Measurements from ENCODE around the gene PBLD.

PBLD gene

DNA sequence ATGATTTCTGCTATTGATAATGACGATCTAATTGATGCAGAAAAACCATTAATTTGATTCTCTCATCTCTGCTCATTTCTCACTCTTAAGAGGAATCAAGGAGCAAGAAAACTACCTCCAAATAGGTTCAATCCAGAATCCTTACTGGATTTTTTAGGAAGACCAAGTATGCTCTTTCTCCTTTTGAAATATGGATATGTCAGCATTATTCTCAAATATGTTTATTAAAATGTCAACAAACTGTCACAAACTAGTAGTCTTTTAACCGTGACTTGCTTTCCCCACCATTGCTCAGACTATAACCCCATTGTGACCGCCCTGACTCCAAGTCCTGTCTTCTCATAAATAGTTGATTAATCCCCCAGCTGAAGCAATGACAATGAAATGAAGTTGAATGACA, 99.7 kb downstream of the PBLD start:
- DNase-seq: no peak

Measured in suppressor macrophage (primary cell).